SJSA1 (cell line): ENCODE results near the gene PRPSAP2. TPM values are rescaled to one million over a fixed set of nuclear protein-coding genes. Genes with fewer than 3 reads are reported as not detected.
"Not testable (repeated sequence)": the region's sequence is repeated elsewhere in the genome, so short reads cannot be mapped to it uniquely, and the experiment has no call there.

ENCODE experiments used
- DNase-seq, 2 experiments: peaks; one replicate each; pipeline ENCODE4 v3.0.0-alpha.2; 2015 to 2020; ENCODE audit warnings: low spot score in 2 of 2, low read depth in 1 of 2
- H3K27ac ChIP-seq: fragments of 250-450 bp; sonication (Bioruptor Pico); 2 replicates; pipeline ENCODE4 v1.5.1; 2020; ENCODE audit warnings: mild to moderate bottlenecking, moderate library complexity
- H3K27me3 ChIP-seq: fragments of 250-450 bp; sonication (Bioruptor Pico); replicated peaks from 2 replicates; pipeline ENCODE4 v1.5.1; 2020; ENCODE audit warnings: mild to moderate bottlenecking, moderate library complexity
- H3K36me3 ChIP-seq: fragments of 250-450 bp; sonication (Bioruptor Pico); 2 replicates; pipeline ENCODE4 v1.5.1; 2020; ENCODE audit warnings: mild to moderate bottlenecking
- H3K4me1 ChIP-seq: fragments of 250-450 bp; sonication (Bioruptor Pico); replicated peaks from 2 replicates; pipeline ENCODE4 v1.6.1; 2021; ENCODE audit warnings: mild to moderate bottlenecking
- H3K4me3 ChIP-seq: fragments of 250-450 bp; sonication (Bioruptor Pico); 2 replicates; pipeline ENCODE4 v1.5.1; 2020; ENCODE audit warnings: mild to moderate bottlenecking
- H3K9me3 ChIP-seq: fragments of 250-450 bp; sonication (Bioruptor Pico); replicated peaks from 2 replicates; pipeline ENCODE4 v1.5.1; 2020; ENCODE audit warnings: mild to moderate bottlenecking
- total RNA-seq: library from RNA; depleted of rRNA; stranded (reverse); fragments of >200 nt; shearing (Covaris generic); gene quantifications from 2 replicates; pipeline ENCODE4 v1.2.3, GENCODE V29; 2014

The PRPSAP2 gene
- total RNA-seq, 1 experiment from 2014 or later, result 59.9 TPM

GRCh38 chr17:18956021-18956420 is 98.1 kb downstream of the PRPSAP2 start:
- H3K36me3 ChIP-seq, H3K27ac ChIP-seq, DNase-seq, H3K4me3 ChIP-seq, H3K27me3 ChIP-seq, H3K9me3 ChIP-seq: not testable (repeated sequence)
- H3K4me1 ChIP-seq, result peaks cover 13% of the 10 kb centered on the region

GRCh38 chr17:18956581-18956980 is 98.7 kb downstream of the PRPSAP2 start:
- Histone ChIP-seq H3K9me3 (no peaks in the 10 kb centered on the region), H3K27me3 (no peaks in the 10 kb centered on the region), H3K4me1 (peaks cover 18% of the 10 kb centered on the region), H3K27ac (no peak overlapping the region), H3K36me3 (no peaks in the 10 kb centered on the region), H3K4me3 (no peak overlapping the region)
- DNase-seq, result no peak

DNA sequence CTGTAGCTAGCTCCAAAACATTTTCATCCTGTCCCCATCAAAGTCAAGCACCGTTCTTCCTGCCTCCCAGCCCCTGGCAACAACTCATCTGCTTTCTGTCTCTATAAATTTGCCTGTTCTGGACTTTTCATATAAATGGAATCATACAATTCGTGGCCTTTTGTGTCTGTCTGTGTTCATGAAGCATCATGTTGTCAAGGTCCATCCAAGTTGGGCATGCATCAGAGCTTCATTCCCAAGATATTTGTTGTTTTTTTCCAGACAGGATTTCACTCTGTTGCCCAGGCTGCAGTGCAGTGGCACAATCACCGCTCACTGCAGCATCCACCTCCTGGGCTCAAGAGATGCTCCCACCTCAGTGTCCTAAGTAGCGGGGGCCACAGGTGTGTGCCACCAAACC is 99.9 kb downstream of the PRPSAP2 start:
- H3K4me3 ChIP-seq, result no peak overlapping the region
- H3K36me3 ChIP-seq, result no peaks in the 10 kb centered on the region
- H3K4me1 ChIP-seq, result peaks cover 31% of the 10 kb centered on the region
- H3K27ac ChIP-seq, result no peak overlapping the region
- H3K27me3 ChIP-seq, result no peaks in the 10 kb centered on the region
- no peaks in the 10 kb centered on the region for H3K9me3 ChIP-seq
- no peak for DNase-seq

GRCh38 chr17:18958611-18959010 is 100.7 kb downstream of the PRPSAP2 start:
- Histone ChIP-seq H3K9me3 (no peaks in the 10 kb centered on the region), H3K36me3 (no peaks in the 10 kb centered on the region), H3K27me3 (no peaks in the 10 kb centered on the region), H3K27ac (no peak overlapping the region), H3K4me3 (no peak overlapping the region), H3K4me1 (peaks cover 39% of the 10 kb centered on the region)
- no peak for DNase-seq

DNA sequence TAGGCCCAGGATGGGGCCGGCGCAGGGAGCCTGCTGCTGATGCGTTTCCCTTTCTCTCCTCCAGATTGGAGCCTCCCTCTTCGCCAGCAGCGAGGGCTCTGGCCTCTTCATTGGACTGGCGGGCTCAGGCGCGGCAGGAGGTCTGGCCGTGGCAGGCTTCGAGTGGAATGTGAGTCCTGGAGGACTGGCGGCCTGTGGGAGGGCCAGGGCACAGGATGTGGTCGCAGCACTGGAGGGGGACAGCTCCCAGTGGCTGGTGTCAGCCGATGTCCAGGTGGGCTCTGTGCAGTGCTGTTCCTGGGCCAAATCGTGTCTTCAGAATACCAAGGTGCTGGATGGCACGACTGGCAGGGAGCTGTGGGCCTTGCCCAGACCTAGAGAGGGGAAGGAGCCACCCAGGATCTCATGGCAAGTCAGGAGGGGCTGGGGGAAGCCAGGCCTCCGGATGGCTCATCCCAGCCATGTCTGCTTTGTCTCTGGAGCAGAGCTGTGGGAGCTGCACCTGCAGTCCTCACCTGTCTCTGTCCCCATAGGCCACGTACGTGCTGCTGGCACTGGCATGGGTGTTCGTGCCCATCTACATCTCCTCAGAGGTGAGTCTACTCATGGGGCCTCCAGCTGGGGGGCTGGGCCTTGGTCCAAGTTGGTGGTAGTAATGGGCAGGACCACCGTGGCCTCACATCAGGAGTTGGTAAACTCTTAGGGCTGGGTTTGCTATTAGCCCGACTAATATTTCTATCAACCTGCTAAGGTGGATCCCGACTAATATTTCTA is 101.3 kb downstream of the PRPSAP2 start:
- no peak for DNase-seq
- H3K27ac ChIP-seq, result no peak overlapping the region
- no peaks in the 10 kb centered on the region for H3K27me3 ChIP-seq
- no peak overlapping the region for H3K4me3 ChIP-seq
- no peaks in the 10 kb centered on the region for H3K9me3 ChIP-seq
- H3K4me1 ChIP-seq, result peaks cover 45% of the 10 kb centered on the region
- no peaks in the 10 kb centered on the region for H3K36me3 ChIP-seq

DNA sequence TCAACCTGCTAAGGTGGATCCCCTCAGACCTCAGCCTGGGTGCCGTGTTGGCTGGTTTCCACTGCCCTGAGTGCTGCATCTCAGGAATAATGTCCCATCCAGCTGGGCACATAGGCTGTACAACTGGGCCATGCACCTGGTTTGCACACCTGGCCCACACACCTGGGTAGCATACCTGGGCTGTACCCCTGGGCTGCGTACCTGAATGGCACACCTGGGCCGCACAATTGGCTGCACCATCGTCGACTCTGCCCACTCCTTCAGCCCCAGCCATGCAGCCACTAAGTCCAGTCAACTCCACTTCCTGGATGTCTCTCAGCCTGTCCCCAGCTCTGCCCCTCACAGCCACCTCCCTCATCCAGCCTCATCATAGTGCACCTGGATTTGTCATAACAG is 101.9 kb downstream of the PRPSAP2 start:
- H3K9me3 ChIP-seq, result no peaks in the 10 kb centered on the region

DNA sequence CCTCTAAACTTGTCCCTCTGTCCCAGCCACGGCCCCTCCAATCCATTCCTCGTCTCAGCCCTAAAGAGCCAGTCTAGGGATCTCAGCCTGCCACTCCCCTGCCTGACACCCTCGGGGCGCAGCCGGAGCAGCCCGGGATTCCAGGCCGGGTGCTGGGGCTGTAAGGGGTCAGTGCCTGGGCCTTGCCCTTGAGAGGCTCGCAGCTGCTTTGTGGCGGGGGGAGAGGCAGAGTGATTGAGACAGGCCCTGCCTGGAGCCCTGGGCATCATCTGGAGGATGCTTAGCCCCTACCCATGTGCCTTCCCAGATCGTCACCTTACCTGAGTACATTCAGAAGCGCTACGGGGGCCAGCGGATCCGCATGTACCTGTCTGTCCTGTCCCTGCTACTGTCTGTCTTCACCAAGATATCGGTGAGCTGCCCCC is 102.3 kb downstream of the PRPSAP2 start:
- H3K4me1 ChIP-seq, result peaks cover 52% of the 10 kb centered on the region
- H3K9me3 ChIP-seq, result no peaks in the 10 kb centered on the region
- no peaks in the 10 kb centered on the region for H3K36me3 ChIP-seq
- no peak for DNase-seq
- H3K27me3 ChIP-seq, result no peaks in the 10 kb centered on the region
- H3K4me3 ChIP-seq, result no peak overlapping the region
- no peak overlapping the region for H3K27ac ChIP-seq

More for the DNA sequence above, 101.9 kb downstream of the PRPSAP2 start:
- no peak overlapping the region for H3K4me3 ChIP-seq
- no peaks in the 10 kb centered on the region for H3K36me3 ChIP-seq
- no peak for DNase-seq
- H3K4me1 ChIP-seq, result peaks cover 50% of the 10 kb centered on the region
- no peaks in the 10 kb centered on the region for H3K27me3 ChIP-seq
- no peak overlapping the region for H3K27ac ChIP-seq

DNA sequence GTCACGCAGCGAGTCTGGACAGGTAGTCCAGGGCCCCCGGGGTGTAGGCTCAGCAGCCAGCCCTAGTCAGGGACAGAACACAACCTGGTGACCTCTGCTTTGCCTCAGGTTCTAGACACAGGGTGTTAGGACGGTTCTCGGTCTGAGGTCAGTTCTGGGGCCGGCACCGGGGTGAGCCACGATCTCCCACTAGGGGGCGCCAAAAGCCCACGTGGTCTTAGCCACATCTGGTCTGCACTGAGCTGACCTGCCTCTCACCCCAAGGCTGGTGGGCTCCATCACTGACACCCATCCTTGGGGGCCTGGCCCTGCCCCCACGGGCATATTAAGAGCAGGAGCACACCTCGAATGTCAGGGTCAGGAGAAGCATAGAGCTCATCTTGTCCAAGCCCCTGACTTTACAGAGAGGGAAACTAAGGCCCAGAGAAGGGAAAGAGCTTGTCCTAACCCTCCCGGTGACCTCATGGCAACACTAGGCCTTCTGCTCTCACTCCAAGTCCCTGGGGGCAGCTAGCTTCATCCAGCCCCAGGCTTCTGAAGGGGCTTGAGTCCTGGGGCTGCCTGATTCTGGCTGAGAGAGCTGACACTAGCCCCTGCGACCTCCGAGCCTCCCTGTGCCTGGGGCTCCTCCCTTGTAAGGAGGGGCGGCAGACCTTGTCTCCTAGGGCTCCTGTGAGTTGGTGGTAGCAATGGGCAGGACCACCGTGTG is 103.0 kb downstream of the PRPSAP2 start:
- no peak overlapping the region for H3K4me3 ChIP-seq

DNA sequence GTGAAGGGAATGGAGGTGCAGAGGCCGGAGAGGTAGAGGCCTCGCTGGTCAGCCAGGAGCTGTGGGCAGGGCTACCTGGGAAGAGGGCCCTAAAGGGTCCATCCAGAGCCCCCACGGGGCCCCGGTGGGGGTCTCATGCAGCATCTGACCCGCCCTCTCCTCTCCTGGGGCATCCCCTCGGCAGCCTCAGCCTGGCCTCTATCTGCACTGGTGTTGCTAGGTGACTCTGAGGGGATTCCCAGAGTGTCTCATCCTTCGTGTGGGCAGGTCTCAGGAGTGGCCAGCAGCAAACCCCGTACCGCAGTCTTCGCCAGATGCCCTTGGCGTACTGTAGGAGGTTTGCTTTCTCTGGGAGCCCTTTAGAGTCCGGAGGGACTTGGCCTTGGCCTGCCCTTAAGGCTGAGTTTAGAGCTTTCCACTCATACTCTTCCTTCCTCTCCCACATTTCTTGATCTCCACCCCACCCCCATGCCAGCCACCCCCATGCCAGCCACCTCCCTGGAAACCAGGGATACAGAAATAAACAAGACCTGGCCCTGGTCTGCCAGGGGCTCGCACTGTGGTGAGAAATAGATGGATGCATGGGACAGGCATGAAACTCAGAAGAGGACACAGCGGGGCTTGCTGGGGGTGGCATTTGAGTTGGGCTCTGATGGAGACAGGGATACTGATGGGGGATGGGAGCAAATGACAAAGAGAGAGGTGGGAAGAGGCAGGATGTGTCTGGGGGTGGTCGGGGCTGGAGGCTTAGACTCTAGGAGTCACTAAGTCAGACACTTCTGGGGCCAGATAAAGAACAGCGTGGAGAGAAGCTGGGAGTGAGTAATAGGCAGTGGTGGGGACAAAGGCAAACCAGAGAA is 103.9 kb downstream of the PRPSAP2 start:
- Histone ChIP-seq H3K4me3 (no peak overlapping the region), H3K27me3 (no peaks in the 10 kb centered on the region), H3K27ac (peak overlapping the region; percentile 35), H3K4me1 (peaks cover 63% of the 10 kb centered on the region), H3K9me3 (no peaks in the 10 kb centered on the region), H3K36me3 (no peaks in the 10 kb centered on the region)
- DNase-seq, result peak; percentile 32 to 52

More for the DNA sequence above, 103.0 kb downstream of the PRPSAP2 start:
- Histone ChIP-seq H3K36me3 (no peaks in the 10 kb centered on the region), H3K27me3 (no peaks in the 10 kb centered on the region), H3K27ac (peak overlapping the region; percentile 2; the same call in 1 of the 2 replicates), H3K9me3 (no peaks in the 10 kb centered on the region), H3K4me1 (peaks cover 59% of the 10 kb centered on the region)
- peak; percentile 59 to 78 for DNase-seq

GRCh38 chr17:18962494-18962815 is 104.5 kb downstream of the PRPSAP2 start:
- H3K9me3 ChIP-seq, result no peaks in the 10 kb centered on the region
- peaks cover 68% of the 10 kb centered on the region for H3K4me1 ChIP-seq
- no peak for DNase-seq
- peak overlapping the region; percentile 35 for H3K27ac ChIP-seq
- H3K27me3 ChIP-seq, result no peaks in the 10 kb centered on the region
- H3K36me3 ChIP-seq, result no peaks in the 10 kb centered on the region
- no peak overlapping the region for H3K4me3 ChIP-seq

DNA sequence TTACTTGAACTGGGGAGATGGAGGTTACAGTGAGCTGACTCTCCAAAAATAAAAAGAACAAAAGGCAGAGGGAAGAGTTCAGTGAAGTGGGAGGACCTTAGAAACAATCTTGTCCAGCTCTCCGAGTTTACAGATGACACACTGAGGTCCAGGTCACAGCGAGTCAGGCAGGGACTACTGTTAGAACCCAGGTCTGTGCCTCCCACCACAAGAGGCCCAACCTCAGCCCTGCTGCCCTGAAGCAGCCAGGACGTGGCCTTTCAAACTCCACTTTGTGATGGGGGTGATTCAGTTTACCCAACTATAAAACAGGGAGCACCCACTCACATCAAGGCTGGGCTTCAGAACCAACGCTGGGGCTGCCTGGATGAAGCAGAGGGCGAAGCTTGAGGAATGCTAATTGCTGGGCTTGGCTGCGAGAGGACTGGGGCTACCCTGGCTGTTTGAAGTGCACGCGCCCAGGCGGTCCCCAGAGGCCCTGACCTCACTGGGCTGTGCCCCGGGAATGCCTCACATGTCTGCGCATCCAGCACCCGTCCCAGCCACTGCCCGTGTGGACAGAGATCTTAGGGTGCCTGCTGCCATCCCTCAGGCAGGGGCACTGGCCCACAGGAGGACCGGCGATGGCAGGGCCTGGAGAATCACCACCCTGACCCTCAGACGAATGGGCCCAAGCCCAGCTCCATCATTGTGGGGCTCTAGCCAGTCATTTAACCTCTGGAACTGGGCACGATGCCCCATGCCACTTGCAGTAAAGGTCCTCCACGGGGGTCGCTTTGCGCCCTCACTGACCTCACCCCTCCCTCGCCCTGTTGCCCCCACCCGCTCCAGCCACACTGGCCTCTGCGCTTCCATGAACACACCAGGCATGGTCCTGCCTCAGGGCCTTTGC is 105.4 kb downstream of the PRPSAP2 start:
- Histone ChIP-seq H3K4me1 (peaks cover 69% of the 10 kb centered on the region), H3K9me3 (no peaks in the 10 kb centered on the region), H3K27me3 (no peaks in the 10 kb centered on the region), H3K36me3 (no peaks in the 10 kb centered on the region), H3K4me3 (no peak overlapping the region), H3K27ac (no peak overlapping the region)
- DNase-seq, result no peak

GRCh38 chr17:18964018-18964351 is 106.1 kb downstream of the PRPSAP2 start:
- Histone ChIP-seq H3K27ac (no peak overlapping the region), H3K4me1 (peaks cover 65% of the 10 kb centered on the region), H3K27me3 (no peaks in the 10 kb centered on the region), H3K36me3 (no peaks in the 10 kb centered on the region), H3K9me3 (no peaks in the 10 kb centered on the region), H3K4me3 (no peak overlapping the region)
- no peak for DNase-seq

- no peak overlapping the region for H3K27ac ChIP-seq
These were observed 106.6 kb downstream of the PRPSAP2 start for GRCh38 chr17:18964550-18964949.

More at GRCh38 chr17:18964550-18964949, 106.6 kb downstream of the PRPSAP2 start:
- no peak for DNase-seq
- H3K36me3 ChIP-seq, result no peaks in the 10 kb centered on the region
- H3K4me1 ChIP-seq, result peaks cover 63% of the 10 kb centered on the region
- no peaks in the 10 kb centered on the region for H3K9me3 ChIP-seq
- no peak overlapping the region for H3K4me3 ChIP-seq
- no peaks in the 10 kb centered on the region for H3K27me3 ChIP-seq
